Mesothelial cell of epicardium (in vitro differentiated cells): ENCODE data around the gene VASH2. TPM values are rescaled to one million over a fixed set of nuclear protein-coding genes. Genes with fewer than 3 reads are reported as not detected.
"Not testable (repeated sequence)": the region's sequence is repeated elsewhere in the genome, so short reads cannot be mapped to it uniquely, and the experiment has no call there.

Experiments used
- DNase-seq, 2 experiments: peaks; one replicate each; pipeline ENCODE4 v3.0.0; 2021; ENCODE audit warnings: low spot score in 2 of 2; ENCODE audit not compliant: unreplicated experiment in 2 of 2
- H3K27ac Mint-ChIP-seq: 2 replicates; pipeline ENCODE4 v1.8.0; 2021; ENCODE audit warnings: mixed read lengths
- H3K27me3 Mint-ChIP-seq: 2 replicates; pipeline ENCODE4 v1.8.0; 2021; ENCODE audit warnings: low read depth, mixed read lengths
- H3K36me3 Mint-ChIP-seq: 2 replicates; pipeline ENCODE4 v1.8.0; 2021; ENCODE audit warnings: mixed read lengths
- H3K4me1 Mint-ChIP-seq: 2 replicates; pipeline ENCODE4 v1.8.0; 2021; ENCODE audit warnings: mixed read lengths
- H3K4me3 Mint-ChIP-seq: 2 replicates; pipeline ENCODE4 v1.8.0; 2021; ENCODE audit warnings: mild to moderate bottlenecking, moderate library complexity, mixed read lengths
- H3K9me3 Mint-ChIP-seq: 2 replicates; pipeline ENCODE4 v1.8.0; 2021; ENCODE audit warnings: mixed read lengths
- total RNA-seq: library from RNA; stranded (reverse); gene quantifications from 3 replicates; pipeline ENCODE4 v1.2.1, GENCODE V29; 2021
- TF ChIP-seq, protein P1 (sequence below): fragments of 200-600 bp; sonication (generic); IDR thresholded peaks from one replicate; pipeline ENCODE4 v1.5.0; 2021; ENCODE audit warnings: antibody characterized with exemption; ENCODE audit not compliant: unreplicated experiment

Gene VASH2
- total RNA-seq, 1 donor from 2014 or later, result 43.6 TPM

DNA sequence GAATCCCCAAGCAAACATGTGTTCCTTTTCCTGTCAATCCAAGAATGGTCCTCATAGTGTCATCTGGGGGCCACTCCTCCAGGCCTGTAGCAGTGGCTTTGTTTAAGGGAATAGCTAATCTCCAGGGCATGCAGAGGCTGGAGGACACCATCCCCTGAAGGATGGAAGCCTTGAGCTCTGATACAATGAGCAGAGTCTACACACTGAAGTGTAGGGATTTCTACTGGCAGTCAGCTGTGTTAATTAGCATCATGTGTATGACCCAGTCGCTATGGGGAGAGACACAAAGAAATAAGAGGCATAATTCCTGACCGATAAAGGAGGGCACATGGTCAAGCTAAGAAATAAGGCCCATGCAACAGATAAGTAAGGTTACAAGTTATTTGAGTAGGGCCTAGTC is 36.2 kb downstream of the VASH2 start:
- no peaks in the 10 kb centered on the region for H3K27me3 Mint-ChIP-seq
- no peaks in the 10 kb centered on the region for H3K9me3 Mint-ChIP-seq
- H3K4me3 Mint-ChIP-seq, result no peak overlapping the region
- H3K4me1 Mint-ChIP-seq, result peaks cover 3% of the 10 kb centered on the region
- TF ChIP-seq, protein P1, sequence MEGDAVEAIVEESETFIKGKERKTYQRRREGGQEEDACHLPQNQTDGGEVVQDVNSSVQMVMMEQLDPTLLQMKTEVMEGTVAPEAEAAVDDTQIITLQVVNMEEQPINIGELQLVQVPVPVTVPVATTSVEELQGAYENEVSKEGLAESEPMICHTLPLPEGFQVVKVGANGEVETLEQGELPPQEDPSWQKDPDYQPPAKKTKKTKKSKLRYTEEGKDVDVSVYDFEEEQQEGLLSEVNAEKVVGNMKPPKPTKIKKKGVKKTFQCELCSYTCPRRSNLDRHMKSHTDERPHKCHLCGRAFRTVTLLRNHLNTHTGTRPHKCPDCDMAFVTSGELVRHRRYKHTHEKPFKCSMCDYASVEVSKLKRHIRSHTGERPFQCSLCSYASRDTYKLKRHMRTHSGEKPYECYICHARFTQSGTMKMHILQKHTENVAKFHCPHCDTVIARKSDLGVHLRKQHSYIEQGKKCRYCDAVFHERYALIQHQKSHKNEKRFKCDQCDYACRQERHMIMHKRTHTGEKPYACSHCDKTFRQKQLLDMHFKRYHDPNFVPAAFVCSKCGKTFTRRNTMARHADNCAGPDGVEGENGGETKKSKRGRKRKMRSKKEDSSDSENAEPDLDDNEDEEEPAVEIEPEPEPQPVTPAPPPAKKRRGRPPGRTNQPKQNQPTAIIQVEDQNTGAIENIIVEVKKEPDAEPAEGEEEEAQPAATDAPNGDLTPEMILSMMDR, result no peak
- H3K27ac Mint-ChIP-seq, result no peak overlapping the region
- no peak for DNase-seq
- H3K36me3 Mint-ChIP-seq, result peaks cover 21% of the 10 kb centered on the region

DNA sequence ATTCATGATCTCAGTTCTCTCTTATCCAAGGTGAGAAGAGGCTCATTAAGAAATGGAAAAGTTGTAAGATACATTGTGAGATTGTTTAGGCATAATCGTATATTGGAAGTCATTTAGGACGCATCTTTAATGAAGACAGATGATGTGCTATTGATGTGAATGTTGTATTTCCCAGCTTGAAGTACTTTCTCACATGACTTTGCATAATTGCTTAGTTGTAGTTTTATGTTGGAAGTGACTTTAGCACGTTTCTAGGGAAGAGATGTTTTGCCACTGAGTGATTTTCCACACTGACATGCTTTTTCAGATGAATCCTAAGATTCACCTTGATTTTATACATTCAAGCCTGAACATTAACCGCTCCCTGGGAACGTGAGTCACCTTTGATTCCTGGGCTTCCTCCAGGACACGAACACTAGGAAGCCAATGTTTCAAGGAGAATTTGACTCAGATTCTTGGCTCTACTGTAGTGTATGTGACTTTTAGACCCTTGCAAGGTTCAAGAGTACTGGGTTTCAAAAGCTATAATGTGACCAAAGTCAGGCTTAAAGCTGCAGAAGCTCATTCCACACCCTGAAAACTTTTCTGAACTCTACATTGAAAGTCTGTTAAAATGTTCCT is 37.5 kb downstream of the VASH2 start:
- no peak for DNase-seq
- H3K4me3 Mint-ChIP-seq, result no peak overlapping the region
- H3K36me3 Mint-ChIP-seq, result peaks cover 27% of the 10 kb centered on the region
- H3K27me3 Mint-ChIP-seq, result no peaks in the 10 kb centered on the region
- TF ChIP-seq, protein P1, result no peak
- no peaks in the 10 kb centered on the region for H3K9me3 Mint-ChIP-seq
- peak overlapping the region; percentile 27 for H3K27ac Mint-ChIP-seq
- no peaks in the 10 kb centered on the region for H3K4me1 Mint-ChIP-seq

DNA sequence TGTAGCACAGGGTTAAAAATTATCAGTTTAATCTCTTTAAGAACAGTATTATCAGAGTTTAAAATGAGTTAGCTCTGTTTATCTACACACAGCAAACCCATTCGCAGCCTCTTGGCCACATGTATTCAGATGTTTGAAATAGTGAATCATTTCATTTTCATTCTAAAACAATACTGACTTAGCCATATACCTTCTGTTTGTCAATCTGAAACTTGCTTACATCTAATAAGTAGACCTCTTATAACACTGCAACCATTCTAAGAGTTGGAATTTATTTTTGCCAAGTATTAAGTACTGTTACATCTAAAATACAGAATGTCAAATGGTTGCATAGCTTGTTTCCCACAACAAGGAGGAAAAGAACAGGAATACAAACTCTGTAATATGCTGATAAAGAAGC is 39.9 kb downstream of the VASH2 start:
- H3K4me3 Mint-ChIP-seq, result no peak overlapping the region
- H3K27me3 Mint-ChIP-seq, result no peaks in the 10 kb centered on the region
- H3K36me3 Mint-ChIP-seq, result peaks cover 17% of the 10 kb centered on the region
- DNase-seq, result no peak
- no peak overlapping the region for H3K27ac Mint-ChIP-seq
- TF ChIP-seq, protein P1, result no peak
- no peaks in the 10 kb centered on the region for H3K9me3 Mint-ChIP-seq
- no peaks in the 10 kb centered on the region for H3K4me1 Mint-ChIP-seq

DNA sequence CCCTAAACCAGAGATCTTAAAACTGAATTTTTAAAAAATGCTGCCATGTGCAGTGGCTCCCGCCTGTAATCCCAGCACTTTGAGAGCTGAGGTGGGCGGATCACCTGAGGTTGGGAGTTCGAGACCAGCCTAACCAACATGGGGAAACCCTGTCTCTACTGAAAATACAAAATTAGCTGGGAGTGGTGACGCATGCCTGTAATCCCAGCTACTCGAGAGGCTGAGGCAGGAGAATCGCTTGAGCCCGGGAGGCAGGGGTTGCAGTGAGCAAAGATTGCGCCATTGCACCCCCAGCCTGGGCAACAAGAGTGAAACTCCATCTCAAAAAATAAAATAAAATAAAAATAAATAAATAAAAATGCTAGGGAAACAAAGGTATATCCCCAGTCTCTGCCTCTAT is 43.6 kb downstream of the VASH2 start:
- H3K27ac Mint-ChIP-seq, H3K27me3 Mint-ChIP-seq, DNase-seq, H3K9me3 Mint-ChIP-seq, H3K4me3 Mint-ChIP-seq, H3K4me1 Mint-ChIP-seq: not testable (repeated sequence)
- peaks cover 21% of the 10 kb centered on the region for H3K36me3 Mint-ChIP-seq

DNA sequence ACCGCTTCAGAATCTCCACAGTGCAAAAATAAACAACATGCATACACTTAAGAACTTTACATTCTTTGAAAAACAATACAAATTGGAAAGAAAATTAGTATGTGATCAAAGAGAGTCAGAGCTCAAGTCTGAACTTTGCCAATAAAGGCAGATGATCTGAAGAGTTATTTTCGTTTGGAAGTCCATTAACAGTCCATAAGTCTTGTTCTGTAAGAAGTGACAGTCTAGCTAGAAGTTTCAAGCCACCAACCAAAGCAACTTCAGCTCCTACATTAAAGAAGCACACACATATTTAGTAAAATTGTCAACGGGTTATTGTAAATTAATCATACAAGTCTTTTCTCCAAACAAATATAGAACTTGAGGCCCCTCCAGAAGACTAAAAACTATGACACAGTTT is 44.6 kb downstream of the VASH2 start:
- DNase-seq, result no peak
- no peaks in the 10 kb centered on the region for H3K4me1 Mint-ChIP-seq
- no peak overlapping the region for H3K4me3 Mint-ChIP-seq
- no peak overlapping the region for H3K27ac Mint-ChIP-seq
- H3K36me3 Mint-ChIP-seq, result peaks cover 23% of the 10 kb centered on the region
- no peaks in the 10 kb centered on the region for H3K9me3 Mint-ChIP-seq
- TF ChIP-seq, protein P1, result no peak
- H3K27me3 Mint-ChIP-seq, result no peaks in the 10 kb centered on the region

DNA sequence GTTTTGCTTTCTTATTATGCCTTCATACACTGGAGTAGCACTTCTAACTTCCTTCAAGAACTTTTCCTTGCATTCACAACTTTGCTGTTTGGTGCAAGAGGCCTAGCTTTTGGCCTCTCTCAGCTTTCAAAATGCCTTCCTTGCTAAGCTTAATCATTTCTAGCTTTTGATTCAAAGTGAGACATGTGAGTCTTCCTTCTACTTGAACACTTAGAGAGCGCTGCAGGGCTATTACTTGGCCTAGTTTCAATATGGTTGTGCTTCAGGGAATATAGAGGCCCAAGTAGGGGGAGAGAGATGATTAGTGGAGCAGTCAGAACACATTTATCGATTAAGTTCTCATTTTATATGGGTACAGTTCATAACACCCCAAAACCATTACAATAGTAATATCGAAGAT is 52.9 kb downstream of the VASH2 start:
- H3K36me3 Mint-ChIP-seq, result peaks cover 24% of the 10 kb centered on the region
- H3K9me3 Mint-ChIP-seq, result no peaks in the 10 kb centered on the region
- no peak overlapping the region for H3K4me3 Mint-ChIP-seq
- no peaks in the 10 kb centered on the region for H3K27me3 Mint-ChIP-seq
- H3K27ac Mint-ChIP-seq, result no peak overlapping the region
- peaks cover 2% of the 10 kb centered on the region for H3K4me1 Mint-ChIP-seq
- DNase-seq, result no peak
- TF ChIP-seq, protein P1, result no peak
